Astrocyte of the hippocampus (primary cell): ENCODE measurements around the gene CNN3.

Experiments used
- DNase-seq: peaks from one replicate; pipeline ENCODE4 v3.0.0; 2011; ENCODE audit warnings: low read depth, low spot score

CNN3 gene

GRCh38 chr1:94856004-94856403, 70.9 kb downstream of the CNN3 start:
- DNase-seq = no peak

GRCh38 chr1:94855307-94855700, 71.6 kb downstream of the CNN3 start:
- DNase-seq = peak; percentile 49

- DNase-seq = peak; percentile 96
These were observed 72.2 kb downstream of the CNN3 start for GRCh38 chr1:94854458-94855306.

GRCh38 chr1:94852788-94853187, 74.1 kb downstream of the CNN3 start:
- DNase-seq = no peak

GRCh38 chr1:94851571-94851970, 75.3 kb downstream of the CNN3 start:
- DNase-seq = no peak
